ENCODE measurements around the gene MKX. TPM values are rescaled to one million over a fixed set of nuclear protein-coding genes. Genes with fewer than 3 reads are reported as not detected.

The MKX gene
- total RNA-seq, 1 donor from 2014 or later: 22.1 TPM

- Mint-ChIP-seq H3K9me3 (ENCODE audit: low read depth) (peaks cover 3% of the 10 kb centered on the region), H3K27me3 (ENCODE audit: low read depth) (peaks cover 2% of the 10 kb centered on the region), H3K36me3 (ENCODE audit: low read depth) (no peaks in the 10 kb centered on the region), H3K4me1 (ENCODE audit: low read depth) (peaks cover 3% of the 10 kb centered on the region), H3K27ac (ENCODE audit: unreplicated experiment) (no peak overlapping the region), H3K4me3 (ENCODE audit: unreplicated experiment) (no peak overlapping the region)
- no peak for DNase-seq (ENCODE audit: low spot score)
- TF ChIP-seq CTCF (IDR thresholded peaks at IDR 0.05): no peak
These were observed 117.0 kb downstream of the MKX start for GRCh38 chr10:27628621-27629020.

- H3K4me1 Mint-ChIP-seq (ENCODE audit: low read depth): peaks cover 4% of the 10 kb centered on the region
- peaks cover 2% of the 10 kb centered on the region for H3K27me3 Mint-ChIP-seq (ENCODE audit: low read depth)
- no peak overlapping the region for H3K4me3 Mint-ChIP-seq (ENCODE audit: unreplicated experiment)
- H3K36me3 Mint-ChIP-seq (ENCODE audit: low read depth): no peaks in the 10 kb centered on the region
- H3K27ac Mint-ChIP-seq (ENCODE audit: unreplicated experiment): no peak overlapping the region
- TF ChIP-seq CTCF (IDR thresholded peaks at IDR 0.05): no peak
- no peaks in the 10 kb centered on the region for H3K9me3 Mint-ChIP-seq (ENCODE audit: low read depth)
- DNase-seq (ENCODE audit: low spot score): no peak
These were observed 118.7 kb downstream of the MKX start for GRCh38 chr10:27626890-27627289.

GRCh38 chr10:27625452-27626211 lies 120.0 kb downstream of the MKX start:
- H3K4me1 Mint-ChIP-seq (ENCODE audit: low read depth): peaks cover 17% of the 10 kb centered on the region
- no peak for TF ChIP-seq CTCF (IDR thresholded peaks at IDR 0.05)
- H3K27me3 Mint-ChIP-seq (ENCODE audit: low read depth): peaks cover 2% of the 10 kb centered on the region
- no peaks in the 10 kb centered on the region for H3K9me3 Mint-ChIP-seq (ENCODE audit: low read depth)
- DNase-seq (ENCODE audit: low spot score): no peak
- no peaks in the 10 kb centered on the region for H3K36me3 Mint-ChIP-seq (ENCODE audit: low read depth)
- no peak overlapping the region for H3K27ac Mint-ChIP-seq (ENCODE audit: unreplicated experiment)
- no peak overlapping the region for H3K4me3 Mint-ChIP-seq (ENCODE audit: unreplicated experiment)

- peaks cover 24% of the 10 kb centered on the region for H3K4me1 Mint-ChIP-seq (ENCODE audit: low read depth)
- H3K27ac Mint-ChIP-seq (ENCODE audit: unreplicated experiment): no peak overlapping the region
- no peak for DNase-seq (ENCODE audit: low spot score)
- no peaks in the 10 kb centered on the region for H3K36me3 Mint-ChIP-seq (ENCODE audit: low read depth)
- TF ChIP-seq CTCF (IDR thresholded peaks at IDR 0.05): no peak
- H3K4me3 Mint-ChIP-seq (ENCODE audit: unreplicated experiment): no peak overlapping the region
- H3K9me3 Mint-ChIP-seq (ENCODE audit: low read depth): no peaks in the 10 kb centered on the region
- peaks cover 2% of the 10 kb centered on the region for H3K27me3 Mint-ChIP-seq (ENCODE audit: low read depth)
These were observed 120.7 kb downstream of the MKX start for GRCh38 chr10:27624941-27625340.

Other genes starting within 250 kb of the MKX start
- 176 to 179 TPM (median 178 TPM) in 3 replicates for gene RAB18, start 241.5 kb downstream of the MKX start, total RNA-seq